ENCODE data around the gene PTPN7.
"Not testable (repeated sequence)": the region's sequence is repeated elsewhere in the genome, so short reads cannot be mapped to it uniquely, and the experiment has no call there.

The PTPN7 gene

DNA sequence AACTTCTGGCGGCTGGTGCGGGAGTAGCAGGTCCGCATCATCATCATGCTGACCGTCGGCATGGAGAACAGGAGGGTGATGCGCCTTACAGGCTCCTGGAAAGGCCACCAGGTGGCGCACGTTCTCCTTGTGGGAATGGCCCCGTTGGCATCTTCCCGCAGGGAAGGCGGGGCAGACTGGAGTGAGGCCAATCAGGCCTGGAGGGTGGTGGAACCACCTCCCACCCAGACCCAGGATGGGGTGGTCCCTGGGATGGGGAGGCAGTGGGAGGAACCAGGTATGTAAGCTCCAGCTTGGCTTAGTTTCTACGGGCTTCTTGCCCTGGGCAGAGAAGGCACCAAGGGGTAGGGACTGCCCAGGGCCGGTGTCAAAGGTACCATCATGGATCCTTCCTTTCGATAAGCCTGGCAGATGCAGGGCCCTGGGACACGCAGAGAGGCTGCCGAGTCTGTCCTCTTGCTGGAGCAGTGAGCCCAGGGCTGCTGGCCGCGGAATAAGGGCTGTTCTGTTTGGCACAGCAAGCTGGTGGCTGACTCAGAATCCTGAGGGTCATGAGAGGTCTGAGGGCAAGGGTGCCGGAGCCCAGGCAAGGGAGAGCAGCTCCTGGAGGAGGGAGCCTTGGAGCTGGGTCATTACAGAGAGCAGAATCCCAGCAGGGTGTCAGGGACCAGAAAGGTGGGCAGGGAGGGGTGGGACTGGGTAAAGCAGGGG, 24.5 kb upstream of the PTPN7 start:
- peaks cover 31% of the 10 kb centered on the region for H3K27me3 ChIP-seq (ENCODE audit: insufficient read depth, low read length)
- no peaks in the 10 kb centered on the region for H3K36me3 ChIP-seq (ENCODE audit: insufficient read depth, low read length)
- no peak overlapping the region for H3K4me3 ChIP-seq (ENCODE audit: low read length)
- H3K4me1 ChIP-seq (ENCODE audit: insufficient read depth, low read length) = no peaks in the 10 kb centered on the region
- no peak overlapping the region for H2AFZ ChIP-seq (ENCODE audit: low read depth, low read length)
- H3K9me3 ChIP-seq (ENCODE audit: low read length) = no peaks in the 10 kb centered on the region

DNA sequence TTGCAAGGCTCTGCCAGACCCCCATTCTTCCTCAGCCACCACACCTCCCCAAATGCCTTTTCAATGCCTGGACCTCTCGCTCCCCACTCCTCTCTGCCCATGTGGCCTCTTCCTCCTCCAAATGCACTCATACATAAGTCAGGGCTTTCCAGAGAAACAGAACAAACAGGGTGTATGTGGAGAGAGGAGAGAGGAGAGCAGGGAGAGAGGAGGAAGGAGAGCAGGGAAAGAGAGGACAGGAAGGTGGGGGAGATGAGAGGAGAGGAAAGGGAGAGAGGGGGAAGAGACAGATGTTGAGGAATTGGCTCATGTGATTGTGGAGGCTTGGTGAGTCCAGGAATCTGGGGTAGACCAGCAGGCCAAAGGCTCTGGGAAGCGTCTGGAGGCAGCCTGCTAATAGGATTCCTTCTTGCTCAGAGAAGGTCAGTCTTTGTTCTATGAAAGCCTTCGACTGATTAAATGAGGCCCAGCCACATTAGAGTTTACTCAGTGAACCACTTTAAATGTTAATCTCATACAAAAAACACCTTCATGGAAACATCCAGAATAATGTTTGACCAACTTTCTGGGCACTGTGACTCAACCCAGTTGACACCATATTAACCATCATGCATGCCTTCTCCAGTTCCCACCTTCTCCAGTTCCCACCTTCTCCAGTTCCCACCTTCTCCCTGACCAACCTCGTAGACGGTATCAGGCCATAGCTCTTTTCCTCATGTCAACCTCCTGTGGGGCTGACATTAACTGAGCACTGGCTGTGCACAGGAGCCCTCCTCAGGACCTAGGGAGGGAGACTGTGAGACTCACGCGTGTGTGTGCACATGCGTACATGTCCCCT, 21.9 kb upstream of the PTPN7 start:
- Histone ChIP-seq H3K4me3 (ENCODE audit: low read length) (no peak overlapping the region), H3K4me1 (ENCODE audit: insufficient read depth, low read length) (no peaks in the 10 kb centered on the region), H3K27me3 (ENCODE audit: insufficient read depth, low read length) (peaks cover 43% of the 10 kb centered on the region), H3K9me3 (ENCODE audit: low read length) (no peaks in the 10 kb centered on the region), H3K36me3 (ENCODE audit: insufficient read depth, low read length) (no peaks in the 10 kb centered on the region), H2AFZ (ENCODE audit: low read depth, low read length) (no peak overlapping the region)

DNA sequence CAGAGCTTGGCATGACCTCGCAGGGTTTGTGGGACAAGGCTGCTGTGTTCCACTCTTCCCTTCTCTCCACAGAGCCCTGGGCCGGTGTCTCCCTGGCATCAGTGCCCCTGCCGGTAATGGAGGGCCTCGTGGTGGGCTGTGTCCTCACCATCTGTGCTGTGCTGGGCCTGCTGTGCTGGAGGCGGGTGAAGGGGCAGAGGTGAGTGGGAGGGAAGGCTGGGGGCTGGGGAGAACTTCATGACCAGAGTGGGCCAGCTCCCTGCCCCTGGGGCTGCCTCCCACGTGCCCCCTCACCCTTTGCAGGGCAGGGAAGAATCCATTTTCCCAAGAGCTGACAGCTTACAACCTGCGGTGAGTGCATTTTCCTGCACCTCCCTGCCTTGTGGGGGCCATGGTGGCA, 21.2 kb upstream of the PTPN7 start:
- Histone ChIP-seq H3K36me3 (ENCODE audit: insufficient read depth, low read length) (no peaks in the 10 kb centered on the region), H3K4me1 (ENCODE audit: insufficient read depth, low read length) (no peaks in the 10 kb centered on the region), H3K4me3 (ENCODE audit: low read length) (no peak overlapping the region), H3K9me3 (ENCODE audit: low read length) (no peaks in the 10 kb centered on the region), H3K27me3 (ENCODE audit: insufficient read depth, low read length) (peaks cover 44% of the 10 kb centered on the region), H2AFZ (ENCODE audit: low read depth, low read length) (no peak overlapping the region)

DNA sequence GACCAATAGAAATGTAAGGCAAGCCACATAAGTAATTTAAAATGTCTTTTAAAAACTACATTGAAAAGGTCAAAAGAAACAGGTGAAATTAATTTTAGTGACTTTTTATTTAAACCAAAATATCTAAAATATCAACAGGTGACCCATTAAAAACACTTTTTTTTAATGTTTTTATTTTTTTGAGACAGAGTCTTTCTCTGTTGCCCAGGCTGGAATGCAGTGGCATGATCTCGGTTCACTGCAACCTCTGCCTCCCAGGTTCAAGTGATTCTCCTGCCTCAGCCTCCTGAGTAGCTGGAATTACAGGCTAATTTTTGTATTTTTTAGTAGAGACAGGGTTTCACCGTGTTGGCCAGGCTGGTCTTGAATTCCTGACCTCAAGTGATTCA, 20.3 kb upstream of the PTPN7 start:
- peaks cover 44% of the 10 kb centered on the region for H3K27me3 ChIP-seq (ENCODE audit: insufficient read depth, low read length)
- H2AFZ ChIP-seq (ENCODE audit: low read depth, low read length); H3K36me3 ChIP-seq (ENCODE audit: insufficient read depth, low read length); H3K9me3 ChIP-seq (ENCODE audit: low read length); H3K4me1 ChIP-seq (ENCODE audit: insufficient read depth, low read length); H3K4me3 ChIP-seq (ENCODE audit: low read length): not testable (repeated sequence)

DNA sequence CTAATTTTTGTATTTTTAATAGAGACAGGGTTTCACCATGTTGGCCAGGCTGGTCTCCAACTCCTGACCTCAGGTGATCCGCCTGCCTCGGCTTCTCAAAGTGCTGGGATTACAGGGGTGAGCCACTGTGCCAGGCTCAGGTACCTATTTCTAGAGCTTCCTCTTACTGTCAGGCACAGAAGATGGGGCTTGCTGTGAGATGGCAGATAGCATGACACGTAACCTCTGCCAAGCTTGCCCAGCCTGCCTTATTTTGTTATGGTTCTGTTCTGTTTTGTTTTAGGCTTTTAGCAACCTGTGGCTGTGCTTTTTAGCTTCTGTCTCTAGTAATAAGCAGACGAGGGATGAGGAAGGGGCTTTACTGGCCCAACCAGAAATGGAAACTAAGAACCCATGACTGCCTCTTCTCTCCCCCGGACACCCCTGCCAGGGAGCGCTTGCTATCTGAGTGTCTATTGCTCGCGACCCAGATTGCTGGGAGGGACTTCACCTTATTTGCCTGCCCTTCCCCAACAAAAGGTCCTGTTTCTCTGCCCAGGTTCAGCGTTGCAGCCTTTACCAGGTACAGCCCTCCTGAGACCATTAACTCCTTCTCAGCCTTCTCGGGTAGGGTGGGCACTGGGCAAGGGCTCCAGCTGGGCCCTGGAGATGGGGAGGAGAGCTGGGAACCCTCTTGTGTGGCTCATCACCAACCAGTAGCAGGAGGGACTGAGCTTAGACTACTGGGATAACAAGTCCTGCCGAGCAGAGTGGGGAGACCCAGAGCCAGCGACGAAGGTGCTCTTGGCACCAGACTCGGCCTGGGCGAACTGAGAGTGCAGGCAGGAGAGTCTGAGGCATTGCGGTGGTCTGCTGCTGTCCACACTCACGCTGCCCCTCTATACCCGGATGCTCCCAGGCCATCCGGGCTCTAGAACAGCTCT, 19.7 kb upstream of the PTPN7 start:
- Histone ChIP-seq H3K4me1 (ENCODE audit: insufficient read depth, low read length) (no peaks in the 10 kb centered on the region), H3K9me3 (ENCODE audit: low read length) (no peaks in the 10 kb centered on the region), H2AFZ (ENCODE audit: low read depth, low read length) (no peak overlapping the region), H3K4me3 (ENCODE audit: low read length) (no peak overlapping the region), H3K36me3 (ENCODE audit: insufficient read depth, low read length) (no peaks in the 10 kb centered on the region), H3K27me3 (ENCODE audit: insufficient read depth, low read length) (peaks cover 44% of the 10 kb centered on the region)

DNA sequence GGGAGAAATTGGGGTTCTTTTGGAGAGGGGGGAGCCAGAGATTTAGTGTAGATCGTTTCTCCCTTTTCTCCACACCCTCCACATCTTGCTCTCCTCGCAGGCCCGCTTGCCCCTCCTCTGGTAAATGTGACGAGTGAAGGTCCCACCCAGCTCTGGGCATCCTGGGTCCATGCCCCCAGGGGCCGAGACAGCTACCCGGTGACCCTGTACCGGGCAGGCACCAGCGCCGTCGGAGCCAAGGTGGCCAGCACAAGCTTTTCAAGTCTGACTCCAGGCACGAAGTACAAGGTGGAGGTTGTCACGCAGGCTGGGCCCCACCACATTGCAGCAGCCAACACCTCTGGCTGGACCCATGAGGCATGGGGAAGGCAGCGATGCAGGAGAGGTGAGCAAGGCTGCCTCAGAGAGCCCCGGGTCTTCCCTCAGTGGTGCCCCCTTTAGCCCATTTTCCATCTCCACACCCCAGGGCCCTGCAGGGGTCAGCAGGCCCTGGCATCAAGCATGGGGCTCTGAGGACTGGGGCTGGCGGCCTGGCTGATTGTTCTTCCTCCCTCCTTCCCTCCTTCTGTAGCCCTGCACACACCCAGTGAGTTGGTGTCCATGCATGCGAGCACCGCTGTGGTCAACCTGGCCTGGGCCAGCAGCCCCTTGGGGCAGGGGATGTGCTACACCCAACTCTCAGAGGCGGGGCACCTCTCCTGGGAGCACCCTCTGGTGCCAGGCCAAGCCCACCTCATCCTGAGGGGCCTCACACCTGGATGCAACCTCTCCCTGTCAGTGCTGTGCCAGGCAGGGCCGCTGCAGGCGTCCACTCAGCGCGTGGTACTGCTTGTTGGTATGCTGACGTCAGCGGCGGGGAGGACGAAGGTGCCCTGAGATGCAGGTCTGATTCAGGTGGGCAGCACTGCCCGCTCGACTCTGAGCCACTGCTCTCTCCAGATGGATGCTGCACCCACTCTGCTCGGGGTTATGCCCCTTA, 16.8 kb upstream of the PTPN7 start:
- Histone ChIP-seq H3K27me3 (ENCODE audit: insufficient read depth, low read length) (peaks cover 38% of the 10 kb centered on the region), H3K36me3 (ENCODE audit: insufficient read depth, low read length) (no peaks in the 10 kb centered on the region), H2AFZ (ENCODE audit: low read depth, low read length) (no peak overlapping the region), H3K4me3 (ENCODE audit: low read length) (no peak overlapping the region), H3K4me1 (ENCODE audit: insufficient read depth, low read length) (no peaks in the 10 kb centered on the region), H3K9me3 (ENCODE audit: low read length) (no peaks in the 10 kb centered on the region)

DNA sequence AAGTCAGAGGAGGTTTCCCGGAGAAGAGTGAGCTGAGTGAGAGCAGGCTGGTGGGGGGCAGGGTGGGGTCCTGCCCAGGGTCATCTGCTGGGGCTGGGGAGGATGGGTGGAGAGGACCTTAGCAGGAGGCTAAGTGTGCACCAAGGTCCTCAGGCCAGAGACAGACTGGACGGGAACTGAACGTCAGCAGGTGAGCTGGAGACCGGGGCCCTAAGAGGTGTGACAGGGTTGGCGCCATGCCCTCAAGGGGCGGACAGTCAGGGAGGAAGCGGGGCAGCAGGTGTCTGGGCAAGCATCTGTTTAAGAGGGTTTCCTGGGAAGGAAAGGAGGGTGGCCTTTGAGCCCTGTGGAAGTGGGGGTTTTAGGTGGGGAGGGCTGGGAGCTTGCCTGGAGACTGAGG, 13.6 kb upstream of the PTPN7 start:
- H3K9me3 ChIP-seq (ENCODE audit: low read length) = no peaks in the 10 kb centered on the region
- no peak overlapping the region for H2AFZ ChIP-seq (ENCODE audit: low read depth, low read length)
- H3K36me3 ChIP-seq (ENCODE audit: insufficient read depth, low read length) = no peaks in the 10 kb centered on the region
- H3K4me1 ChIP-seq (ENCODE audit: insufficient read depth, low read length) = no peaks in the 10 kb centered on the region
- no peak overlapping the region for H3K4me3 ChIP-seq (ENCODE audit: low read length)
- H3K27me3 ChIP-seq (ENCODE audit: insufficient read depth, low read length) = peaks cover 28% of the 10 kb centered on the region

DNA sequence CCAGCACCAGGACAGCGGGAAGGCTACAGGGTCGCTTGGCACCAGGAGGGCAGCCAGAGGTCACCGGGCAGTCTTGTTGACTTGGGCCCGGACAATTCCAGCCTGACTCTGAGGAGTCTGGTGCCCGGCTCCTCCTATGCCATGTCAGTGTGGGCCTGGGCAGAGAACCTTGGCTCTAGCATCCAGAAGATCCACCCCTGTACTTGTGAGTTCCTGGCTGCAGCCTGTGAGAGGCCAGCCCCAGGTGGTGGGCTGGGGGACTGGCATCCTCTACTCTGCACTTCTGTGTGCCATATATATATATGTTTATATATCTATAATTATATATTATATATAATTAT, 11.6 kb upstream of the PTPN7 start:
- no peaks in the 10 kb centered on the region for H3K36me3 ChIP-seq (ENCODE audit: insufficient read depth, low read length)
- H3K27me3 ChIP-seq (ENCODE audit: insufficient read depth, low read length) = peaks cover 15% of the 10 kb centered on the region
- no peak overlapping the region for H2AFZ ChIP-seq (ENCODE audit: low read depth, low read length)
- H3K9me3 ChIP-seq (ENCODE audit: low read length) = no peaks in the 10 kb centered on the region
- H3K4me1 ChIP-seq (ENCODE audit: insufficient read depth, low read length) = no peaks in the 10 kb centered on the region
- no peak overlapping the region for H3K4me3 ChIP-seq (ENCODE audit: low read length)

DNA sequence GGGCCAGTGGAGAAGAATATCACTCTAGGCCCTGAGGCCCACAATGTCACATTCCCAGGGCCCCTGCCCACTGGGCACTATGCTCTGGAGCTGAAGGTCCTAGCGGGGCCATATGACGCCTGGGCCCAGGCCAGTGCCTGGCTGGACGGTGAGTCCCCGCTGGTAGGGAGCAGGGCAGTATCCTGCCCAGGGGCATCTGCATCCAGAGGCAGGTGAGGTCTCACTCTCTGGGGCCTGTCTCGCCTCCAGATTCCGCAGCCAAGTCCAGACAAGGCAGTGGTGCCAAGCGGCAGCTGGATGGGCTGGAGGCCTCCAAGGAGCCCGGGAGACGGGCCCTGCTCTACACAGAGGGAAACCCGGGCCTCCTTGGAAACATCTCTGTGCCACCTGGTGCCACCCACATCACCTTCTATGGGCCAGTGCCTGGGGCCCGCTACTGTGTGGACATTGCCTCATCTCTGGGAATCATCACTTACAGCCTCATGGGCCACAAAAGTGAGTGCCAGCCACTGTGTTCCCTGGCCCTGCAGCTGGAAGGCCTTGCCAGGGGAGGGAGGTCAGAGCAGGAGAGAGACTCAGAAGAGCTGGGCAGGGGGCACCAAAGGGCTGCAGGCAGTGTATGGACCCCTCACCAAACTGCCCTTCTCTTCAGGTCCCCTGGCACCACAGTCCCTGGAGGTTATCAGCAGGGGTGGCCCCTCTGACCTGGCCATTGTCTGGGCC, 11.1 kb upstream of the PTPN7 start:
- no peak overlapping the region for H3K4me3 ChIP-seq (ENCODE audit: low read length)
- no peaks in the 10 kb centered on the region for H3K9me3 ChIP-seq (ENCODE audit: low read length)
- H3K36me3 ChIP-seq (ENCODE audit: insufficient read depth, low read length) = no peaks in the 10 kb centered on the region
- H2AFZ ChIP-seq (ENCODE audit: low read depth, low read length) = no peak overlapping the region
- H3K4me1 ChIP-seq (ENCODE audit: insufficient read depth, low read length) = no peaks in the 10 kb centered on the region
- peaks cover 14% of the 10 kb centered on the region for H3K27me3 ChIP-seq (ENCODE audit: insufficient read depth, low read length)

DNA sequence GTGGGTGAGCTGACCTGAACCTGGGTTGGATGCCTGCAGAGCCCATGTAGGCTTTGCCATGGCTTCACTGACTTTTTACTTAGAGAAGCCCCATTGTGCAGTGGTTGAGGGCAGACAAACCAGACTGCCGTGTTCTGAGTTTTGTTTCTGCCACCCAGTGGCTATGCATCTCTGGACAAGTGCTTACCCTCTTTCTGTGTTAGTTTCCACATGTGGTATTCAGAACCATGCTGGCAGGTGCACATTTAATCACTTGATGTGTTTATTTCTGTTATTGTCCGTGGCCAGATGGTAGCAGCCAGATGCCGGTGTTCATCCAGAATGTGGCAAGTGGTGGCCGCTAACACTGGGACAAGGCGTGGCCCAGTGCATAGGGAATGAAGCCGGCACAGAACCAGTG, 10.3 kb upstream of the PTPN7 start:
- Histone ChIP-seq H3K9me3 (ENCODE audit: low read length) (no peaks in the 10 kb centered on the region), H2AFZ (ENCODE audit: low read depth, low read length) (no peak overlapping the region), H3K4me3 (ENCODE audit: low read length) (no peak overlapping the region), H3K4me1 (ENCODE audit: insufficient read depth, low read length) (no peaks in the 10 kb centered on the region), H3K36me3 (ENCODE audit: insufficient read depth, low read length) (no peaks in the 10 kb centered on the region), H3K27me3 (ENCODE audit: insufficient read depth, low read length) (peaks cover 19% of the 10 kb centered on the region)

DNA sequence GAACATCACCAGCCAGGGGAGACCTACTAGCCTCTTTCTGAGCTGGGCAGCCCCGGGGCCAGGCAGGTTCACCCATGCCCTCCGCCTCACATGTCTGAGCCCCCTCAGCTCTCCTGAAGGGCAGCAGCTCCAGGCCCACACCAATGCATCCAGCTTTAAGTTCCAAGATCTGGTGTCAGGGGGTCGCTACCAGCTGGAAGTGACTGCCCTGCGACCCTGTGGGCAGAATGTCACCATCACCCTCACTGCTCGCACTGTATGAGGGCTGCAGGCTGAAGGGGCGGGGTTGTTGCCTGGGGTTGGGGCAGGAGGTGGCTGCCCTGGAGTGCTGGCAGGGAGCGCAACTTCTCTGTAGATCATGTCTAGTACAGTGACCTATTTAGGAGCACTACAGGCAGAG, 8.5 kb upstream of the PTPN7 start:
- no peak overlapping the region for H3K4me3 ChIP-seq (ENCODE audit: low read length)
- H2AFZ ChIP-seq (ENCODE audit: low read depth, low read length) = no peak overlapping the region
- no peaks in the 10 kb centered on the region for H3K9me3 ChIP-seq (ENCODE audit: low read length)
- no peaks in the 10 kb centered on the region for H3K4me1 ChIP-seq (ENCODE audit: insufficient read depth, low read length)
- peaks cover 30% of the 10 kb centered on the region for H3K27me3 ChIP-seq (ENCODE audit: insufficient read depth, low read length)
- H3K36me3 ChIP-seq (ENCODE audit: insufficient read depth, low read length) = no peaks in the 10 kb centered on the region

All from neuron (in vitro differentiated cells).